Stimulated activated naive CD8-positive, alpha-beta T cell treated with anti-CD3 and anti-CD28 coated beads, Interleukin-15, Interleukin-2, amounts not matched to agents 100 U/mL and 50 U/mL, for 24 hours (primary cell): ENCODE results near the gene VCAN.
A peak's percentile ranks its signal among the peaks of the same experiment; 100 is the strongest.
"Not testable (repeated sequence)": the region's sequence is repeated elsewhere in the genome, so short reads cannot be mapped to it uniquely, and the experiment has no call there.

ENCODE experiments used
- ATAC-seq: fragments of 150-1000 bp; cut with Tn5 transposase; one replicate; pipeline ENCODE4 v1.10.0; 2021
- DNase-seq: peaks from one replicate; pipeline ENCODE4 v3.0.0; 2021

Gene VCAN

GRCh38 chr5:83471405-83472212 is at the start of gene VCAN:
TSS of gene VCAN (plus strand) at chr5:83471744. CDS start at chr5:83483519, 11,775 bp downstream.
- DNase-seq (peak; percentile 5), ATAC-seq (no peak)

GRCh38 chr5:83422284-83422683 is 49.3 kb upstream of the VCAN start:
- ATAC-seq, result no peak
- DNase-seq, result no peak

GRCh38 chr5:83426855-83427254 is 44.7 kb upstream of the VCAN start:
- DNase-seq (no peak), ATAC-seq (no peak)

GRCh38 chr5:83428126-83428525 is 43.4 kb upstream of the VCAN start:
- no peak for DNase-seq

GRCh38 chr5:83428890-83429289 is 42.7 kb upstream of the VCAN start:
- no peak for ATAC-seq
- DNase-seq, result no peak

More at GRCh38 chr5:83428126-83428525, 43.4 kb upstream of the VCAN start:
- no peak for ATAC-seq

GRCh38 chr5:83430130-83431010 is 41.2 kb upstream of the VCAN start:
- DNase-seq, result peak; percentile 52
- ATAC-seq, result peak; percentile 83

- no peak for ATAC-seq
- no peak for DNase-seq
These were observed 37.7 kb upstream of the VCAN start for GRCh38 chr5:83433891-83434290.

- no peak for ATAC-seq
- DNase-seq, result no peak
These were observed 36.6 kb upstream of the VCAN start for GRCh38 chr5:83434946-83435345.

GRCh38 chr5:83436276-83436675 is 35.3 kb upstream of the VCAN start:
- DNase-seq (no peak), ATAC-seq (no peak)

GRCh38 chr5:83437697-83438096 is 33.8 kb upstream of the VCAN start:
- not testable (repeated sequence) for DNase-seq, ATAC-seq

- DNase-seq, result no peak
- ATAC-seq, result no peak
These were observed 30.7 kb upstream of the VCAN start for GRCh38 chr5:83440826-83441225.

GRCh38 chr5:83441747-83442146 is 29.8 kb upstream of the VCAN start:
- no peak for ATAC-seq
- DNase-seq, result no peak

GRCh38 chr5:83443534-83443933 is 28.0 kb upstream of the VCAN start:
- DNase-seq, result no peak

GRCh38 chr5:83444445-83444844 is 27.1 kb upstream of the VCAN start:
- ATAC-seq (no peak), DNase-seq (no peak)

More at GRCh38 chr5:83443534-83443933, 28.0 kb upstream of the VCAN start:
- no peak for ATAC-seq

GRCh38 chr5:83446253-83446947 is 25.1 kb upstream of the VCAN start:
- ATAC-seq (no peak), DNase-seq (no peak)

- DNase-seq (no peak), ATAC-seq (no peak)
These were observed 24.0 kb upstream of the VCAN start for GRCh38 chr5:83447533-83447932.

GRCh38 chr5:83450183-83450966 is 21.2 kb upstream of the VCAN start:
- no peak for ATAC-seq
- no peak for DNase-seq

GRCh38 chr5:83450967-83451248 is 20.6 kb upstream of the VCAN start:
- DNase-seq (no peak), ATAC-seq (no peak)

- ATAC-seq (no peak), DNase-seq (no peak)
These were observed 19.6 kb upstream of the VCAN start for GRCh38 chr5:83451955-83452354.

GRCh38 chr5:83453937-83454336 is 17.6 kb upstream of the VCAN start:
- no peak for ATAC-seq

GRCh38 chr5:83464261-83464660 is 7.3 kb upstream of the VCAN start:
- ATAC-seq, result no peak

More at GRCh38 chr5:83453937-83454336, 17.6 kb upstream of the VCAN start:
- DNase-seq, result no peak

More at GRCh38 chr5:83464261-83464660, 7.3 kb upstream of the VCAN start:
- DNase-seq, result no peak
